K562 (cell line): ENCODE results near the gene FYB1. TPM values are rescaled to one million over a fixed set of nuclear protein-coding genes. Genes with fewer than 3 reads are reported as not detected.

ENCODE experiments used
- ADNP ChIP-seq: fragments of 200-800 bp; sonication (Bioruptor generic); IDR thresholded peaks from 2 replicates; pipeline ENCODE4 v1.6.1; 2016; ENCODE audit warnings: missing genetic modification characterization, missing compliant biosample characterization
- ARID2 ChIP-seq: fragments of 450-650 bp; IDR thresholded peaks from 2 replicates; pipeline ENCODE4 v1.6.1; 2017; ENCODE audit warnings: antibody characterized with exemption, mild to moderate bottlenecking
- ATF7 ChIP-seq: fragments of 450-650 bp; IDR thresholded peaks from 2 replicates; pipeline ENCODE4 v1.7.1; 2014; ENCODE audit warnings: mild to moderate bottlenecking, moderate library complexity
- BCOR ChIP-seq: fragments of 450-650 bp; IDR thresholded peaks from 2 replicates; pipeline ENCODE4 v1.6.1; 2016
- CBX3 ChIP-seq, 2 experiments: IDR thresholded peaks; 1 replicate in 1 of 2; 2 replicates in 1 of 2; pipeline ENCODE4 v1.6.1; 2012; ENCODE audit warnings: inconsistent platforms in 2 of 2, low read length in 2 of 2, borderline replicate concordance in 1 of 2, control low read depth in 1 of 2
- CC2D1A ChIP-seq: fragments of 450-650 bp; IDR thresholded peaks from 2 replicates; pipeline ENCODE4 v1.6.1; 2017; ENCODE audit warnings: mild to moderate bottlenecking
- CEBPB ChIP-seq: fragments of 450-650 bp; IDR thresholded peaks from 2 replicates; pipeline ENCODE4 v1.6.1; 2016; ENCODE audit warnings: missing genetic modification characterization, missing compliant biosample characterization
- CEBPG ChIP-seq, 3 experiments: fragments of 200-800 bp in 1 of 3; sonication (Bioruptor generic) in 1 of 3; sonication (generic) in 1 of 3; formaldehyde crosslinking in 1 of 3; IDR thresholded peaks in 2 of 3; conservative IDR thresholded peaks in 1 of 3; 2 replicates each; pipeline versions ENCODE4 v1.6.1 to v1.8.0; 2016 to 2022; ENCODE audit warnings: missing compliant biosample characterization in 2 of 3, missing genetic modification characterization in 2 of 3, mild to moderate bottlenecking in 1 of 3, missing genetic modification reagents in 1 of 3
- DEAF1 ChIP-seq: fragments of 450-650 bp; formaldehyde crosslinking; IDR thresholded peaks from 2 replicates; pipeline ENCODE4 v1.4.0; 2020; ENCODE audit warnings: mild to moderate bottlenecking, moderate library complexity
- FOSL1 ChIP-seq: fragments of 200-800 bp; sonication (Bioruptor generic); conservative IDR thresholded peaks from 2 replicates; pipeline ENCODE4 v1.6.1; 2016; ENCODE audit warnings: missing genetic modification characterization, missing compliant biosample characterization
- MAFF ChIP-seq: IDR thresholded peaks from 2 replicates; pipeline ENCODE4 v1.6.1; 2012; ENCODE audit warnings: low read length, improper control_type of control experiment
- NKRF ChIP-seq: fragments of 450-650 bp; IDR thresholded peaks from 2 replicates; pipeline ENCODE4 v1.6.1; 2016; ENCODE audit warnings: borderline replicate concordance
- RCOR1 ChIP-seq, 2 experiments: IDR thresholded peaks; 2 replicates each; pipeline ENCODE4 v1.6.1; 2012; ENCODE audit warnings: low read depth in 2 of 2, low read length in 2 of 2, borderline replicate concordance in 1 of 2, improper control_type of control experiment in 1 of 2
- SMARCA5 ChIP-seq: fragments of 450-650 bp; IDR thresholded peaks from 2 replicates; pipeline ENCODE4 v1.6.1; 2016
- polyA plus RNA-seq, 8 experiments: library from polyadenylated mRNA; depleted of rRNA in 4 of 8; stranded (reverse) in 5 of 8; unstranded in 3 of 8; fragments of >200 nt; fragmentation: Nextera tagmentation in 2 of 8; fragmentation: Illumina TruSeq in 1 of 8; extraction: Ambion mirVana in 2 of 8; extraction: Trizol in 1 of 8; gene quantifications; 2 replicates each; pipeline versions ENCODE4 v1.2.1 to v1.2.3, GENCODE V29; 2011 to 2014; ENCODE audit warnings: inconsistent platforms in 1 of 8, missing spikeins in 1 of 8
- total RNA-seq, 7 experiments: library from RNA; depleted of rRNA in 6 of 7; stranded (reverse); fragments of >200 nt in 6 of 7; fragmentation: Illumina TruSeq in 2 of 7; extraction: Trizol in 2 of 7; gene quantifications; 2 replicates each; pipeline versions ENCODE4 v1.2.1 to v1.2.3, GENCODE V29; 2011 to 2021; ENCODE audit warnings: low replicate concordance in 1 of 7
- TF ChIP-seq, protein P1 (sequence below): sonication (generic); formaldehyde crosslinking; IDR thresholded peaks from 2 replicates; pipeline ENCODE4 v1.8.0; 2023; ENCODE audit warnings: missing genetic modification reagents, mild to moderate bottlenecking, borderline replicate concordance
- TF ChIP-seq, protein P2 (sequence below): fragments of 200-400 bp; formaldehyde crosslinking; IDR thresholded peaks from 2 replicates; pipeline ENCODE4 v1.6.1; 2017; ENCODE audit warnings: mild to moderate bottlenecking, low read depth, low read length, moderate library complexity

Gene FYB1
- total and polyA plus RNA-seq, 9 of the 15 experiments (the other 6 are each of a cell fraction or from before 2014, with no cell fraction given) = 4.7 to 31.5 (median 9.7) TPM

- TF ChIP-seq CEBPG (CRISPR knock-in tag; IDR thresholded peaks at IDR 0.05) = no peak
- peak; percentile 42 to 44; a peak in 2 of 4 replicates for TF ChIP-seq CEBPG (tag; conservative IDR thresholded peaks at IDR 0.05 in 1 of 2, IDR thresholded peaks at IDR 0.05 in 1 of 2)
- peak; percentile 89 for TF ChIP-seq CC2D1A
- TF ChIP-seq CBX3 (IDR thresholded peaks at IDR 0.05; ENCODE audit: borderline replicate concordance in 1 of 2, low read length in 2 of 2) = 0 out of 3 replicates have a peak, but pooled peaks of 1 of the 2 experiments have one; percentile 30
- peak; percentile 63 for TF ChIP-seq DEAF1 (CRISPR knock-in tag)
- peak; percentile 79; the same call in 1 of the 2 replicates for TF ChIP-seq ARID2
- no peak for TF ChIP-seq MAFF
- peak in 1 of 2 experiments; percentile 64; a peak in 1 of 4 replicates for TF ChIP-seq RCOR1 (IDR thresholded peaks at IDR 0.05; ENCODE audit: borderline replicate concordance in 1 of 2, low read depth in 2 of 2, low read length in 2 of 2)
- TF ChIP-seq, protein P1, sequence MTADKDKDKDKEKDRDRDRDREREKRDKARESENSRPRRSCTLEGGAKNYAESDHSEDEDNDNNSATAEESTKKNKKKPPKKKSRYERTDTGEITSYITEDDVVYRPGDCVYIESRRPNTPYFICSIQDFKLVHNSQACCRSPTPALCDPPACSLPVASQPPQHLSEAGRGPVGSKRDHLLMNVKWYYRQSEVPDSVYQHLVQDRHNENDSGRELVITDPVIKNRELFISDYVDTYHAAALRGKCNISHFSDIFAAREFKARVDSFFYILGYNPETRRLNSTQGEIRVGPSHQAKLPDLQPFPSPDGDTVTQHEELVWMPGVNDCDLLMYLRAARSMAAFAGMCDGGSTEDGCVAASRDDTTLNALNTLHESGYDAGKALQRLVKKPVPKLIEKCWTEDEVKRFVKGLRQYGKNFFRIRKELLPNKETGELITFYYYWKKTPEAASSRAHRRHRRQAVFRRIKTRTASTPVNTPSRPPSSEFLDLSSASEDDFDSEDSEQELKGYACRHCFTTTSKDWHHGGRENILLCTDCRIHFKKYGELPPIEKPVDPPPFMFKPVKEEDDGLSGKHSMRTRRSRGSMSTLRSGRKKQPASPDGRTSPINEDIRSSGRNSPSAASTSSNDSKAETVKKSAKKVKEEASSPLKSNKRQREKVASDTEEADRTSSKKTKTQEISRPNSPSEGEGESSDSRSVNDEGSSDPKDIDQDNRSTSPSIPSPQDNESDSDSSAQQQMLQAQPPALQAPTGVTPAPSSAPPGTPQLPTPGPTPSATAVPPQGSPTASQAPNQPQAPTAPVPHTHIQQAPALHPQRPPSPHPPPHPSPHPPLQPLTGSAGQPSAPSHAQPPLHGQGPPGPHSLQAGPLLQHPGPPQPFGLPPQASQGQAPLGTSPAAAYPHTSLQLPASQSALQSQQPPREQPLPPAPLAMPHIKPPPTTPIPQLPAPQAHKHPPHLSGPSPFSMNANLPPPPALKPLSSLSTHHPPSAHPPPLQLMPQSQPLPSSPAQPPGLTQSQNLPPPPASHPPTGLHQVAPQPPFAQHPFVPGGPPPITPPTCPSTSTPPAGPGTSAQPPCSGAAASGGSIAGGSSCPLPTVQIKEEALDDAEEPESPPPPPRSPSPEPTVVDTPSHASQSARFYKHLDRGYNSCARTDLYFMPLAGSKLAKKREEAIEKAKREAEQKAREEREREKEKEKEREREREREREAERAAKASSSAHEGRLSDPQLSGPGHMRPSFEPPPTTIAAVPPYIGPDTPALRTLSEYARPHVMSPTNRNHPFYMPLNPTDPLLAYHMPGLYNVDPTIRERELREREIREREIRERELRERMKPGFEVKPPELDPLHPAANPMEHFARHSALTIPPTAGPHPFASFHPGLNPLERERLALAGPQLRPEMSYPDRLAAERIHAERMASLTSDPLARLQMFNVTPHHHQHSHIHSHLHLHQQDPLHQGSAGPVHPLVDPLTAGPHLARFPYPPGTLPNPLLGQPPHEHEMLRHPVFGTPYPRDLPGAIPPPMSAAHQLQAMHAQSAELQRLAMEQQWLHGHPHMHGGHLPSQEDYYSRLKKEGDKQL (CRISPR knock-in tag) = no peak
- TF ChIP-seq FOSL1 (tag) = peak; percentile 46
- TF ChIP-seq, protein P2, sequence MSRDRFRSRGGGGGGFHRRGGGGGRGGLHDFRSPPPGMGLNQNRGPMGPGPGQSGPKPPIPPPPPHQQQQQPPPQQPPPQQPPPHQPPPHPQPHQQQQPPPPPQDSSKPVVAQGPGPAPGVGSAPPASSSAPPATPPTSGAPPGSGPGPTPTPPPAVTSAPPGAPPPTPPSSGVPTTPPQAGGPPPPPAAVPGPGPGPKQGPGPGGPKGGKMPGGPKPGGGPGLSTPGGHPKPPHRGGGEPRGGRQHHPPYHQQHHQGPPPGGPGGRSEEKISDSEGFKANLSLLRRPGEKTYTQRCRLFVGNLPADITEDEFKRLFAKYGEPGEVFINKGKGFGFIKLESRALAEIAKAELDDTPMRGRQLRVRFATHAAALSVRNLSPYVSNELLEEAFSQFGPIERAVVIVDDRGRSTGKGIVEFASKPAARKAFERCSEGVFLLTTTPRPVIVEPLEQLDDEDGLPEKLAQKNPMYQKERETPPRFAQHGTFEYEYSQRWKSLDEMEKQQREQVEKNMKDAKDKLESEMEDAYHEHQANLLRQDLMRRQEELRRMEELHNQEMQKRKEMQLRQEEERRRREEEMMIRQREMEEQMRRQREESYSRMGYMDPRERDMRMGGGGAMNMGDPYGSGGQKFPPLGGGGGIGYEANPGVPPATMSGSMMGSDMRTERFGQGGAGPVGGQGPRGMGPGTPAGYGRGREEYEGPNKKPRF = no peak
- TF ChIP-seq SMARCA5 = peak; percentile 66; the same call in 1 of the 2 replicates
- peak; percentile 74 for TF ChIP-seq ATF7
- TF ChIP-seq NKRF = 0 out of 2 replicates have a peak, but pooled peaks have one; percentile 27
- no peak for TF ChIP-seq BCOR
- peak; percentile 52 for TF ChIP-seq CEBPB (tag)
- TF ChIP-seq ADNP (tag) = peak; percentile 65
Observed at GRCh38 chr5:39080597-39081204, 138.7 kb downstream of the FYB1 start (continued).
